GM19372 (cell line): ENCODE results near the gene PHF13.
"Not testable (repeated sequence)": the region's sequence is repeated elsewhere in the genome, so short reads cannot be mapped to it uniquely, and the experiment has no call there.

Source experiments
- ATAC-seq: cut with Tn5 transposase; IDR thresholded peaks from one replicate; pipeline ENCODE4 v1.9.1; 2021; ENCODE audit warnings: mild to moderate bottlenecking, low read depth, moderate library complexity; ENCODE audit not compliant: unreplicated experiment

PHF13 gene

GRCh38 chr1:6653436-6654290, 40.1 kb downstream of the PHF13 start:
- no peak for ATAC-seq

DNA sequence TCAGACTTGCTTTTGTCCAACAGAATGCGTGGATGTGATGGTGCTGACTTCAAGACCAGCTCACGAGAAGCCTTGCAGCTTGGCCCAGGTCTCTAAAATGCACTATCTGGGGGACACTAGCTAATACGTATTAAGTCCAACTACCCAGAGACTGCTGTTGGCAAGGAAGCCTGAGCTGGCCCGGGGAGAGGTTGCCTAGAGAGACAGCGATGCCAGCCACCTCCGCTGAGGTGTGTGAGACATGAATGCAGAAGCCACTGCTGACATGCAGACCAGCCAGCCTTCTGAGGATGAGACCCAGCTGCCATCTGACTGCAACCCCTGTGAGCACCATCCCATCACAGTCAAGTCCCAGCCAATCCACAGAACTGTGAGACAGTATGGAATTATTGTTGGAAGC, 43.6 kb downstream of the PHF13 start:
- no peak for ATAC-seq

DNA sequence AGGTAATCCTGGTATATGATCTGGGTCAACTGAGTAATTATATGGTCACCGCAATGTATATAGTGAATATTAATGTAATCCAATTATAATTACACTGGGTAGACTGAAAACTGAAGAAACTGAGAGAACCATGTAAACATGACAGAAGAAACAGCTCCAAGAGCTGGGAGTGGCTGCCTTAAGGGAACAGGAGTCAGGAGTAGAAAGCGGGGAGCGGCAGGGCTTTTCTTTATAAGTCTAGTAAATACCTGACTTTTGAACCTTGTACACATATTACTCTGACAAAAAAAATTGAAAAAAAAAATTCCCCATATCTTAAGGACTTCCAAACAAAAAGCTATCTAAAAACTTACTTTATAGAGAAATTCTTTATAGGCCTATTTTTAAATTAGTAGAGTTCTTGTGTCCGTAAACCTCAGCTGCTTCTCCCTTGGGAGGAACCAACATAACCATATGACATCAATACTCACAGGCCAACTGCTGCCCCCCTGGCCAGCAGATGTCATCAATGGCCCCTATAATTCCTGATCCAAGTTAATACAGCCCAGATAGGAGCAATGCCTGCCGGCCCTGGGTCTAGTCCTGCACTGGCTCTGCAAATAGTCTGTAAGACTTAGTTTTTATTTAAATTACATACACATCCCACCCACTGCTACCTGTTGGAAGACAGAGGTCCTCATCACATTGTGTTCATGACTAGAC, 45.0 kb downstream of the PHF13 start:
- ATAC-seq: no peak

- no peak for ATAC-seq
These were observed 47.0 kb downstream of the PHF13 start for GRCh38 chr1:6660415-6661049.

DNA sequence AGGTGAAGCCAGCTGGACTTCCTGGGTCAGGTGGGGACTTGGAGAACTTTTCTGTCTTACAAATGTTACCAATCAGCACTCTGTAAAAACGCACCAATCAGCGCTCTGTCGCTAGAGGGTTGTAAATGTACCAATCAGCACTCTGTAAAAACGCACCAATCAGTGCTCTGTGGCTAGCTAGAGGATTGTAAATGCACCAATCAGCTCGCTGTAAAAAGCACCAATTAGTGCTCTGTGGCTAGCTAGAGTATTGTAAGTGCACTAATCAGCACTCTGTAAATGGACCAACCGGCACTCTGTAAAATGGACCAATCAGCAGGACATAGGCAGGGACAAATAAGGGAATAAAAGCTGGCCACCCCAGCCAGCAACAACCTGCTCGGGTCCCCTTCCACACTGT, 48.9 kb downstream of the PHF13 start:
- not testable (repeated sequence) for ATAC-seq

DNA sequence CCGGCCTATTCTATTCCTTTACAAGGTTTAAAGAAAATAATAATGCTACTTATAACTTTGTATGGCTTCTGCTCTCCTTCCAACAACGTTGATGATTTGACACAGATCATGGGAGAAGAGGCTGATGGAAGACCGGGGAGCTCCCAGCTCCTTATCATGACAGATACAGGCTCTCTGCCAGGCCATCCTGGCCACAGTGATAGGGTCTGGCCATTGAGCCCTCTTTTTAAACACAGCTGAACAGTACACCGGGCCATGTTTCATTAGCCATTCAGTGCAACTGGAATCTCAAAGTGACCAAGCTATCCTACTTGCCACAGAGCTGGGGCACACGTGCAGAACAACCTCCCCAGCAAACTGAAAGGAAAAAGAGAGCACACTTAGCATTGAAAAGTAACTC, 53.2 kb downstream of the PHF13 start:
- no peak for ATAC-seq

GRCh38 chr1:6667139-6667538, 53.6 kb downstream of the PHF13 start:
- no peak for ATAC-seq

DNA sequence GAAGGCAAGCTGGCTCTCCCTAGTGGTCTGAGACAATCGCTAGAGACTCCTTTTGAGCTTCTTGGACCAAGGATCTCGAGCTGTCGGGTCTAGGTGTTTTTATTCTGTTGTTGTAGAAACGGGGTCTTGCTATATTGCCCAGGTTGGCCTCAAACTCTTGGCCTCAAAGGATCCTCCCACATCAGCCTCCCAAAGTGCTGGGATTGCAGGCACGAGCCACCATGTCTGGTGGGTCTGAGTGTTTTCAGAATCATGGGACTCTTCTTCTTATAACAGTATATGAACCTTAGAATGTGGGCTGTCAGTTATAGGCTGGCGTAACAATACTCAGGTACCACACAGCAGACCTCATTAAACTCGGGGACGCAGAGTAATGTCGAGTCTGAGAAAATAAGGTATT, 55.0 kb downstream of the PHF13 start:
- ATAC-seq: no peak

DNA sequence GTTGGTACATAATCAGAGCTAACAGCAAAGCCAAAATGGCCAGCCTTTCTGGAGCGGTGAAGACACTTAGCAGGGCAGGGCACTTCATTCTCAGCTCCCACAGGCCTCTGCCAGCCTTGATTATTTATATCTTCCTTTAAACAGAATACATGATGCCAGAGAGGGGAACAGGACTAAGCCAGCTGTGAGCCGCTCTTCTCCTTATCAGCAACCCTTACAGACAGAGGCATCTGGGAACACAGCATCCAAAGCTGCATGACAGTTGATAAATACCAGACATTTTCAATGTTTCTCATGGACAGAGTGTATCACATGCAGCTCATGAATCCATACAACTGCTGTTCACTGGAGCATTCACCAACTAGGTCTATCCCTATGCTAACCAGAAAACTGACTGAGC, 59.0 kb downstream of the PHF13 start:
- ATAC-seq: no peak
